Endodermal cell (in vitro differentiated cells): ENCODE results near the gene CETP. TPM values are rescaled to one million over a fixed set of nuclear protein-coding genes. Genes with fewer than 3 reads are reported as not detected.
"Not testable (repeated sequence)": the region's sequence is repeated elsewhere in the genome, so short reads cannot be mapped to it uniquely, and the experiment has no call there.

Source experiments
- DNase-seq: peaks from one replicate; pipeline ENCODE4 v3.0.0-alpha.2; 2017
- H3K27ac ChIP-seq: 2 replicates; pipeline ENCODE4 v1.5.1; 2013; ENCODE audit warnings: mild to moderate bottlenecking, low read depth, low read length, moderate library complexity
- H3K27me3 ChIP-seq: 2 replicates; pipeline ENCODE4 v1.6.1; 2013; ENCODE audit warnings: mild to moderate bottlenecking, low read length, moderate library complexity; ENCODE audit not compliant: insufficient read depth, control insufficient read depth, poor library complexity, severe bottlenecking
- H3K36me3 ChIP-seq: 2 replicates; pipeline ENCODE4 v1.7.0; 2013; ENCODE audit warnings: mild to moderate bottlenecking, low read length, moderate library complexity; ENCODE audit not compliant: control insufficient read depth, insufficient read depth
- H3K4me1 ChIP-seq: one replicate; pipeline ENCODE4 v1.7.0; 2013; ENCODE audit warnings: low read length; ENCODE audit not compliant: control insufficient read depth, insufficient read depth
- H3K4me3 ChIP-seq: 2 replicates; pipeline ENCODE4 v1.5.1; 2013; ENCODE audit warnings: mild to moderate bottlenecking, low read length, moderate library complexity
- H3K9ac ChIP-seq: 2 replicates; pipeline ENCODE4 v1.6.1; 2013; ENCODE audit warnings: mild to moderate bottlenecking, low read length, moderate library complexity; ENCODE audit not compliant: poor library complexity, severe bottlenecking; ENCODE audit errors: extremely low read depth
- H3K9me3 ChIP-seq: 2 replicates; pipeline ENCODE4 v1.6.1; 2013; ENCODE audit warnings: mild to moderate bottlenecking, low read length, moderate library complexity; ENCODE audit not compliant: control insufficient read depth
- H3K27ac Mint-ChIP-seq: 2 replicates; pipeline ENCODE4 v1.8.0; 2020; ENCODE audit warnings: mixed read lengths
- H3K27me3 Mint-ChIP-seq: 2 replicates; pipeline ENCODE4 v1.8.0; 2021; ENCODE audit warnings: mild to moderate bottlenecking, mixed read lengths; ENCODE audit not compliant: insufficient read depth
- H3K36me3 Mint-ChIP-seq: 2 replicates; pipeline ENCODE4 v1.8.0; 2020; ENCODE audit warnings: low read depth, mixed read lengths
- H3K4me1 Mint-ChIP-seq: 2 replicates; pipeline ENCODE4 v1.8.0; 2020; ENCODE audit warnings: mixed read lengths
- H3K4me3 Mint-ChIP-seq: 2 replicates; pipeline ENCODE4 v1.8.0; 2020; ENCODE audit warnings: mild to moderate bottlenecking, moderate library complexity, mixed read lengths
- H3K9me3 Mint-ChIP-seq: 2 replicates; pipeline ENCODE4 v1.8.0; 2020; ENCODE audit warnings: mild to moderate bottlenecking, mixed read lengths
- WGBS, 2 experiments: methylation state at CpG; one replicate each; pipeline versions ENCODE4 v1.1.5 to v1.1.7; 2013; ENCODE audit warnings: missing lambda C conversion rate in 2 of 2, mixed read lengths in 1 of 2; ENCODE audit not compliant: insufficient coverage in 1 of 2, insufficient read length in 1 of 2; 5-methylcytosine and 5-hydroxymethylcytosine counted together
- total RNA-seq, 2 donors: library from RNA; stranded (reverse); fragmentation: NEBNext Ultra II Directional in 1 of 2; extraction: Animal tissue kit (Norgen Biotek cat#: 25700) in 1 of 2; gene quantifications; 2 replicates in 1 of 2; 3 replicates in 1 of 2; pipeline ENCODE4 v1.2.1, GENCODE V29; 2021
- TF ChIP-seq, protein P1 (sequence below): fragments of 200-600 bp; sonication (generic); conservative IDR thresholded peaks from 2 replicates; pipeline ENCODE4 v1.5.0; 2021; ENCODE audit warnings: antibody characterized with exemption, mild to moderate bottlenecking

CETP gene
- total RNA-seq, 2 donors from 2014 or later = not detected

DNA sequence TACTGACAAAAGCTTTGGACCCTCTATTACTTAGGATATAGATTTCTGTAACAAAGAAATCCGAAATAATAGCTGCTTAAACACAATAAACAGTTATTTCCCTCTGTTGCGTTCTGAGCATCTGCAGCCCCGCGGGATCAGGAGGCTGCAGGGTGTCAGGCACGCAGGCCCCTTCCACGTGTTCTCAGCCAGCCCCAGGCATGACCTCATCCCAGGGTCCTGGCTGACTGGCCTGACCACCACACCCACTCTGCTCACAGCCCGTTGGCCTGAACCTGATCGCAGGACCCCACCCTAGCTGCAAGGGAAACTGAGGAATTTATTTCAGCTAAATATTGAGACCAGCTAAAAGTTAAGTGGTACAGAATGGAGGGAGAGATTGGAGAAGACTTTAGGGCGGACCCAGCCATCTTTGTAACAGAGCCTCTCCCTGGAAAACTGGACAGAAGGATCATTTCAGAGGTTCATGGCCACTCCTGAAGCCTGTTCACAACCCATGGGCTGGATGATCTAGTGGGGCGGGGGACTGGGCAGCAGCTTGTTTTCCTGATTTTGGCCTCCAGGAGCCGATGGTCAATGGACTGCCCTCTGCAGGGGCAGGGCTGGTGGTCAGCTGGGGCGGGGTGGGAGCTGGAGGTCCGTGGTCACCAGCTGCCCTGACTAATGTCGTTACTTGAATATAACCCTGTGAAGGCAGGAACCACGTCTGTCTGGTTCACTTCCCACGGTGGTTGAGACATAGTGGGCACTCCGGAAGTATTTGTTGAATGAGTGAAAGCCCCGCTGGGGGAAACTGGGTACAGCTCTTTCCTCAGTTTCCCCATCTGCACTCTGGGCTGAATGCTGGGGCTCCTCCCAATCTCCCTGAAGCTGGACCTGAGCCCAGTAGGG, 10.9 kb downstream of the CETP start:
- 88 to 89% methylated on average over 15 to 18 of the region's 18 CpGs for WGBS, 2 experiments
- Mint-ChIP-seq H3K4me3 (no peak overlapping the region), H3K36me3 (no peaks in the 10 kb centered on the region), H3K27me3 (peaks cover 17% of the 10 kb centered on the region), H3K27ac (no peak overlapping the region), H3K4me1 (no peaks in the 10 kb centered on the region), H3K9me3 (peaks cover 7% of the 10 kb centered on the region)
- no peak overlapping the region for H3K4me3 ChIP-seq
- DNase-seq = no peak
- no peaks in the 10 kb centered on the region for H3K9me3 ChIP-seq
- H3K4me1 ChIP-seq = no peaks in the 10 kb centered on the region
- no peaks in the 10 kb centered on the region for H3K27me3 ChIP-seq
- H3K36me3 ChIP-seq = no peaks in the 10 kb centered on the region
- TF ChIP-seq, protein P1, sequence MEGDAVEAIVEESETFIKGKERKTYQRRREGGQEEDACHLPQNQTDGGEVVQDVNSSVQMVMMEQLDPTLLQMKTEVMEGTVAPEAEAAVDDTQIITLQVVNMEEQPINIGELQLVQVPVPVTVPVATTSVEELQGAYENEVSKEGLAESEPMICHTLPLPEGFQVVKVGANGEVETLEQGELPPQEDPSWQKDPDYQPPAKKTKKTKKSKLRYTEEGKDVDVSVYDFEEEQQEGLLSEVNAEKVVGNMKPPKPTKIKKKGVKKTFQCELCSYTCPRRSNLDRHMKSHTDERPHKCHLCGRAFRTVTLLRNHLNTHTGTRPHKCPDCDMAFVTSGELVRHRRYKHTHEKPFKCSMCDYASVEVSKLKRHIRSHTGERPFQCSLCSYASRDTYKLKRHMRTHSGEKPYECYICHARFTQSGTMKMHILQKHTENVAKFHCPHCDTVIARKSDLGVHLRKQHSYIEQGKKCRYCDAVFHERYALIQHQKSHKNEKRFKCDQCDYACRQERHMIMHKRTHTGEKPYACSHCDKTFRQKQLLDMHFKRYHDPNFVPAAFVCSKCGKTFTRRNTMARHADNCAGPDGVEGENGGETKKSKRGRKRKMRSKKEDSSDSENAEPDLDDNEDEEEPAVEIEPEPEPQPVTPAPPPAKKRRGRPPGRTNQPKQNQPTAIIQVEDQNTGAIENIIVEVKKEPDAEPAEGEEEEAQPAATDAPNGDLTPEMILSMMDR = no peak
- no peak overlapping the region for H3K9ac ChIP-seq
- no peak overlapping the region for H3K27ac ChIP-seq

DNA sequence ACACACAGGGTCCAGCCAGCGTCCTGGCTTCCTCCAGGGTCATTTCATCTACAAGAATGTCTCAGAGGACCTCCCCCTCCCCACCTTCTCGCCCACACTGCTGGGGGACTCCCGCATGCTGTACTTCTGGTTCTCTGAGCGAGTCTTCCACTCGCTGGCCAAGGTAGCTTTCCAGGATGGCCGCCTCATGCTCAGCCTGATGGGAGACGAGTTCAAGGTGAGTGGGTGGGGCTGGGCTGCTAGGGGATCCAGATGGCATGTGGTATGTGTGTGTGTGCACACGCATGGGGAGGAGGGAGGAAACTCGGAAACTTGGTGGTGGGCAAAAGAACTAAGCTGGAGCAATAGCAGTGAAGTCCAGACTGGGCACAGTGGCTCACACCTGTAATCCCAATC, 11.5 kb downstream of the CETP start:
- TF ChIP-seq, protein P1 = no peak
- Histone ChIP-seq H3K36me3 (no peaks in the 10 kb centered on the region), H3K9me3 (no peaks in the 10 kb centered on the region), H3K27ac (no peak overlapping the region), H3K9ac (no peak overlapping the region), H3K4me1 (no peaks in the 10 kb centered on the region), H3K27me3 (no peaks in the 10 kb centered on the region), H3K4me3 (no peak overlapping the region)
- peaks cover 17% of the 10 kb centered on the region for H3K27me3 Mint-ChIP-seq
- WGBS, 2 experiments = 83 to 90% methylated on average over 2 to 9 of the region's 9 CpGs
- H3K27ac Mint-ChIP-seq = no peak overlapping the region
- no peaks in the 10 kb centered on the region for H3K36me3 Mint-ChIP-seq
- H3K9me3 Mint-ChIP-seq = peaks cover 7% of the 10 kb centered on the region
- no peaks in the 10 kb centered on the region for H3K4me1 Mint-ChIP-seq
- DNase-seq = no peak
- no peak overlapping the region for H3K4me3 Mint-ChIP-seq

DNA sequence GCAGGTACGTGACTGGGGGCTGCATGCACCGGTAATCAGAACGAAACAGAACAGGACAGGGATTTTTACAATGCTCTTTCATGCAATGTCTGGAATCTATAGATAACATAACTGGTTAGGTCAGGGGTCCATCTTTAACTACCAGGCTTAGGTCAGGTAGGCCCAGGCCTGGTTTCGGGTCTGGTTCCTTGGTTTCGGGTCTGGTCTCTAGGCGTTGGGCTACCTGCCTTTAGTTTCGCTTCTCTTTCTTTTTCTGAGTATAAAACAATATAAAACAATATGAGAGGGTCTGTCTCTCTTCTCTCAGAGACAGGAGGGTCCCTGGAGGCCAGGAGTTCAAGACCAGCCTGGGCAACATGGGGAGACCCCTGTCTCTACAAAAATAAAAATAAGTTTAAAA, 12.1 kb downstream of the CETP start:
- H3K4me1 ChIP-seq, H3K9me3 ChIP-seq, H3K36me3 Mint-ChIP-seq, DNase-seq, H3K9ac ChIP-seq, H3K4me3 ChIP-seq, H3K9me3 Mint-ChIP-seq, H3K27me3 ChIP-seq, H3K27ac ChIP-seq, H3K36me3 ChIP-seq, H3K27ac Mint-ChIP-seq, H3K4me1 Mint-ChIP-seq, H3K4me3 Mint-ChIP-seq: not testable (repeated sequence)
- peaks cover 17% of the 10 kb centered on the region for H3K27me3 Mint-ChIP-seq
- 86 to 100% methylated on average over 3 to 7 of the region's 7 CpGs for WGBS, 2 experiments
